ENCODE measurements around the gene TMEM238.

- TF ChIP-seq GATA2 (IDR thresholded peaks at IDR 0.05; ENCODE audit: low read depth, low read length): no peak
- TF ChIP-seq GATA3 (IDR thresholded peaks at IDR 0.05; ENCODE audit: low read depth, low read length): no peak
Observed at GRCh38 chr19:55336101-55336500, 48.0 kb downstream of the TMEM238 start.
